Islet precursor cell (in vitro differentiated cells): ENCODE measurements around the gene HSP90AA1.

Experiments used
- DNase-seq: peaks from one replicate; pipeline ENCODE4 v3.0.0-alpha.2; 2018

HSP90AA1 gene

DNA sequence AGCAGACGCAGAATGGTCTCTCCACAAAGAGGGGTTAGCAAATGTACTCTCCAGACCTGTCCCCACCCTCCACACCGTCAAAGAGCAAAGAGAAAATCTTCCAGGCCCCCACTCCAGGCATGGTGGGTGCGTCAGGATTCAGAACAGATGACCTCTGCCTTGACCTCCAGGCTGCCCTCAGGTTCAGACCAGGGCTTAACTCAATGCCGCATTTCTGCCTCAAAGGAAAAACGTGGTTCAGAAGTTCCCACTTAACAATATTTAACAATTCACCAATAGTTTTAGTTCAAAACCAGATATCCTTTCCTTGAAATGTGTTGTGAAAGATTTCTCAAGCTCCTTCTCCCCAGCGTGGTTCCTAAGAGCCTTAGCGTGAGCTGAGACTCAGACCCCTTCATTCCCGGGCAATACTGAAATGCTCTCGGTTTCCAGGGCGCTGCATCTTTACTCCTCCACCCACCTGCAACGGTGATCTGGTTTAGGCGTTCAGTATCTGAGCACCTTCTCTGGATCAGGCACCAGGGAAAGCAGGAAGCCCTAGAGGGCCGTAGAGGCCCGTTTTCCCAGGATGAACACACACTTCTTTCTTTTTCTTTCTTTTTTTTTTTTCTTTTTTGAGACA lies 22.9 kb downstream of the HSP90AA1 start:
- DNase-seq: peak; percentile 54

DNA sequence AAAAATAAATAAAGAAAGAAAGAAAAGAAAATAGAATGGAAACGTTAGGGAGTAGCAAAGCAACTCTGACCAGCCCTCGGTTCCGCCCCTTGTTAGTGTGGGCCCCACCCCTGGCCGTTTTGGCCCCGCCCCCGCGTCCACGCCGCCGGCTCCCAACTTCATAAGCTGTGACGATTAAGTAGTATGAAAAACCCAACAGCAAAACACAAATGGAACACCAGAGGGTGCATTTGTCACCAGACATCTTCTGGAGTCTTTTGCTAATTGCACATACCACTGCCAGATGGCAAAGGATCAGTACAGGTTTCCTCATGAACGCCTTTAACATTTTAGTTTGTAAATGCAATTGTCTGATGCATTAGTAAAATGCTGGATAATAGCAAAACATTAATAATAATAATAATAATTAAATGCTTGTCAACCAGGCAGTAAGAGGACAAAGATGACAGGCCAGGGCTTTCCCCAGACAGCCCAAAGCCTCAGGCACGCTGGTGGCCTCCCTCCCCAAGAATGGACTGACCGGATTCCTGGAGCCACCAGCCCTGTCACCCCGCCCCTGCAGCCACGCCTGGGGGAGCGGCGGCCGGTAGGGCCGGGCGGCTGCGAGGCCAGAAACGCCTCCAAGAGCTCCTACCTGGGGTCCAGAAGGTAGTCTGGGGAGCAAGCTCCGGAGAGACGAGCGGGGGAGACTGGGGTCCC lies 23.6 kb downstream of the HSP90AA1 start:
- DNase-seq: peak; percentile 87

DNA sequence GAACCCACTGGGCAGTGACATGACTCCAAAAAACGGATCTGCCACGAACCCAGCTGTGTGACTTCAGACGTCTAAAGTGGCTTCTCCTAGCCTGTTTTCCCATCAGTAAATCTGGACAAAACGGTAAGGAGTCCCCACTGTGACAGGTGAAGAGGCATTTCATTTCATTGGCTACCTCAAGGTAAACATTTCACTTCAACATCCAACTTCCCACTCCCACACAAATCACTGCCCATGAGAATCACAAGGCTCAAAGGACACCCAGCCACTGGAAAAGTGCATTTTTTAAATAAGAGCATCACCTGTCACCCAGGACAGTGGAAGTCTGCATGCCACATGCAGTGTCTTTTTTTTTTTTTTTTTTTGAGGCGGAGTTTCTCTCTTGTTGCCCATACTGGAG lies 27.9 kb downstream of the HSP90AA1 start:
- no peak for DNase-seq

DNA sequence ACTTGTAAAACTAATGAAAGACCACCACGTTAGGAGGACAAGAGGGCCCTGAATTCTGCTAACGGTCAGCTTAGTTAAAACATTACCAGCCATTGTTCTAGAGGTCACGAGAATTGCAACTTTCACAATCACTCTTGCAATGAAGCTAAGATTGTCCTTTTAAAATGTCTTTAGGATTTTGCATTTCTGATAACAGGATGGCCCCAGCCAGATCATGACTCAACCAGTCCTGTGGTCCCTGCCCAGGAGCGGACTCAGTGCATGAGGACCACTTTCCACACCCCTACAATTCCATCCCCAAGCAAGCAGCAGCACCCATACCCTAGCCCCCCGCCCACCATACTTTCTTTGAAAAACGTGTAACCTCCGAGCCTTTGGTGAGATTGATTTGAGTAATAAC lies 28.7 kb downstream of the HSP90AA1 start:
- no peak for DNase-seq

DNA sequence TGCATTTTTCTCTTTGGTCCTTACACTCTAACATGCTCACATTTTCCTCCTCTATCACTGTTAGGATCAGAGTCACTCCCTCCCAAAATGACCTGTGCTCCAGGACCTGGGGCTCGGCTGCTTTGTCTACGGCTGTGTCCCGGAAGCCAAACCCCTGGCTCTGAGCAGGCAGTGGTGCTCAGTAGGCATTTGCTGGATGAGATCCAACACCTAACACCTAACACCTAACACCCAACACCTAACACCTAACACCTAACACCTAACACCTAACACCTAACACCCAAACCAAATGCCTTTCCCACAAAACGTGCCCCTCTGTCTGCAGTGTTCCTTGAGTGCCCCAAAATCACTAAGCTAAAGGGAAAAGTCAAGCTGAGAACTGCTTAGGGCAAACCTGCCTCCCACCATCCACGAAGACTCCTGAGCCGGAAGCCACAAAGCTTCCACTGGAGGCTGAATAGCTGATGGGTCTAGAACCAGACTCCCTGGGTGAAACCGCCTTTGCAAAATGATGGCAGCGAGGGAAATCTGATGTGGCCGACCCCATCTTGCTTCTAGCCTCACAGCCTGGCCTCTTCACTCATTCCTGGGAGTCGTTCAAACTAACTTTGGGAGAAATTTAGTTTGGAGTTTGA lies 29.2 kb downstream of the HSP90AA1 start:
- DNase-seq: peak; percentile 52

DNA sequence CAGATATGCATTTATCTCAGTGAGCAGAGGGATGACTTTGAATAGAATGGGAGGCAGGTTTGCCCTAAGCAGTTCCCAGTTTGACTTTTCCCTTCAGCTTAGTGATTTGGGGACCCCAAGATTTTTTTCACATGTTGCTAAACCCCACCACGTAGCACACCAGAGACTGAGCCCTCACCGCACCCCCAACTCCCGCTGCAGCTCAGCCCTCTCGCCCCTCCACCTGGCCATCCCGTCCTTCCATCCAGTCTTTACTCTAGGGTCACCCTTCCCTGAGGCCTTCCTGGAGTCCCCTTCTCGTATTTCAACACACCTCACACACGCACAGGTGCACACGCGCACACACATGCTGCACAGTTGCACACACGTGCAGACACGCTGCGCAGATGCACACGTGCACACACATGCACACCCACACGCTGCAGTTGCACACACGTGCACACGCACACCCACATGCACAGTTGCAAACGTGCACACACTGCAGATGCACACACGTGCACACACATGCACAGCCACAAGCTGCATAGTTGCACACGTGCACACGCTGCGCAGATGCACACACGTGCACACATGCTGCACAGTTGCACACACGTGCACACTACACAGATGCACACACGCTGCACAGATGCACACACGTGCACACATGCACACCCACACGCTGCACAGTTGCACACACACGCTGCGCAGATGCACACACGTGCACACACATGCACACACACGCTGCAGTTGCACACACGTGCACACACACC lies 30.0 kb downstream of the HSP90AA1 start:
- no peak for DNase-seq

DNA sequence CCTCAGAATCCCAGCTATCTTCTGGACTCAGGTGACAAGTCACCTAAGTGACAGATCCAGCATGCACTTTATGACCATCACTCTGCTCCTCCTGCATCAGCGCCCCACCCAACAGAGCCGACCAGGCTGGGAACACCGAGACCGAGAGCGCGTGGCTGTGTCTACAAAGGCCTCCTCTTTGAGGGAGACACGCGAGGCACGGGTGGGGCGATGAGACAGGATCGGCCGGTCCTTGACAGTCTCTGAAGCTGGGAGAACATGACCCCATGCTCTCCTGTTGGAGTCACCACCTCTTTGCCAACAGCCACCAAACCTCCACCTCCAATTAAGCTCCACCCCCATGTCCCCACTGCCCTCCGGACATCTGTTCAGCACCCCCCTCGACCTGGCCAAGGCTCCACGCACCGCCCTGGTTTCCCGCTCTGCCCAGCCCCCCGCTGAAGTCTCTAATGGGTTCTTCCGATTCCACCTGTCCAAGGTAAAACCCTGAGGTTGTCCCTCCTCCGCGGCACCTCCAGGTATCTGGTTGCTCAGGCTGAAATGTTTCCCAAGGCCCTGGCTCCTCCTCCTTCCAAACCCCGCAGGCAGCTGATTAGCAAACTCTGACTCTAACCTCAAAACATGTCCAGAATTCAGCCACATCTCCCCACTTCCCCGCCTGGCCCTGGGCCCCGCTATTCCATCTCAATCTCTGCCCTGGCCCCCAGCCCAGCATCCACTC lies 31.5 kb downstream of the HSP90AA1 start:
- peak; percentile 91 for DNase-seq

DNA sequence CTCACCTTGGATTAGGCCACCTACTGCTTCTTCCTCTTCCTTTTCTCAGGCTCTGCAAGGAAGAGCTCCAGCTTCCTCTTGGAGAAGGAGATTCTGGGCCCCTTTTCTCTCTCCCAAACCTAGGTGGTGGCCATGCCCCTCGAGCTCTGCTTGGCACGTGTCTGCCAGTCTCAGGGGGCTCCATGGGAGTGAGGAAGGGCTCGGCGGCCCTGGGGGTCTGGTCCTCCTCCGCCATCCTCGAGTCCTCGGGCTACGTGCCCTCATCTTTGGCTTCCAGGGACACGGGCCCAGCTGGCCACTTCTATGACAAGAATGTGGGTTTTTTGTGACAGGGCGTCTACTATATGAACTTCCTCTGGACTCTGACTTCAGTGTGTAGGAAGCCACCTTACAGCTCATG lies 34.3 kb downstream of the HSP90AA1 start:
- DNase-seq: no peak

DNA sequence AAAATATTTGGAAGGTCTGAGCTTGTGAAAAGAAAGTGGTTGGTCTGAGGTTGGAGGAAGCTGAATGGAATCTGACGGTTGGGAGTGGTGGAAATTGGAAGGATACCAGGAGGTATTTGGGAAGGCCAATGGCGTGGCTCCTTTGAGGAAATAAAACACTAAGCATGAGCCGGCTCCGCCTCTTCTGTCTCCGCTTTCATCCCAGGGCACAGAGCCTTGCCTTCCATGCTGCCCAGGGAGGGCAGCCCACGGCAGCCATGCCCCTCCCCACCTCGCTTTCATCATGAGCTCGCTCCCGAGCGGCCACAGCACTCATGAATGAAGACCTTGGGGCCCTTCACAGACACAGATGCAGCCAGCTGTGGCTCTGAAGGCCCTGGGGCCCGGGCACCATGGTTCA lies 36.2 kb downstream of the HSP90AA1 start:
- no peak for DNase-seq

DNA sequence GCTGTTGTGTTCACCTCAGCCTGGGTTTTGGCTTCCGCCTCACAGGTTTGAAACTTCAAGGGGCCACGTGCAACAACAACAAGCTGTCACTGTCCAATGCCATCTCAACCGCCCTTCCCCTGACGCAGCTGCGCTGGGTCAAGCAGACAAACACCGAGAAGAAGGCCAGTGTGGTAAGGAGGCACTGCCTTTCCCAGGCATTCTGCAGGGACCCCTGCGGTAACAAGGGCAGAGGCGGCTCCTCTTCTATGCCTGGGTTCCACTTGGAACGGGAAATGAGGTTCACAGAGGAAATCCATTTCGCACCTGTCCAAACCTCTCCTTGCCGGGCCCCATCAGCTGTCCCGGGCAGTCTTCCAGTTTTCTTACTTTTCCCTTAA lies 36.8 kb downstream of the HSP90AA1 start:
- DNase-seq: no peak

DNA sequence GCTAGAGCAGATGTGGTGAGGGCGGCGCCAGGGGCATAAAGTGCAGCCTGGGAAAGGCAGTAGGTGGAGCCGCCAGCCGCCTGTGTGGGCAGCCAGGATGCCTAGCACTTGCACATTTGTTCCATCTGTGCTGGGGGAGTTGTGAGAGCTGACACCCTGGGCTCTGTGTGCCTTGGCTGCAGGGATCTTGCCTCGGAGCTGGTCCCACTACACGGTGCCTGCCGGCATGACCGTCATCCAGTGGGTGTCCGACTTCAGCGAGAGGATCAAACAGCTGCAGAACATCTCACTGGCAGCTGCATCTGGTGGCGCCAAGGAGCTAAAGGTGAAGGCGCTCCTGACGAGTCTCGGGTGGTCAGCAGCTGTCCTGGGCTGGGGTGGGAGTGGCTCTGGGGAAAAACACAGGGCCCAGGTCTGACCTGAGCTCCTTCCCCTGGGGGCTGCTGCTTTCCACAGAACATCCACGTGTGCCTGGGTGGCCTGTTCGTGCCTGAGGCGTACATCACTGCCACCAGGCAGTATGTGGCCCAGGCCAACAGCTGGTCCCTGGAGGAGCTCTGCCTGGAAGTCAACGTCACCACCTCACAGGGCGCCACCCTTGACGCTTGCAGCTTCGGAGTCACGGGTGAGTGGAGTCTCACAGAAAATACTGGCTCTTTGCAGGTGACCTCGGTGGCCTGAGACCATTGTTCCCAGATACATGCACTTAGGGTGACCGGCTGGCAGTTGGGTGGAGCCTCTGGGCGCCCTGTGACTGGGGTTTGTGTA lies 37.4 kb downstream of the HSP90AA1 start:
- DNase-seq: no peak

DNA sequence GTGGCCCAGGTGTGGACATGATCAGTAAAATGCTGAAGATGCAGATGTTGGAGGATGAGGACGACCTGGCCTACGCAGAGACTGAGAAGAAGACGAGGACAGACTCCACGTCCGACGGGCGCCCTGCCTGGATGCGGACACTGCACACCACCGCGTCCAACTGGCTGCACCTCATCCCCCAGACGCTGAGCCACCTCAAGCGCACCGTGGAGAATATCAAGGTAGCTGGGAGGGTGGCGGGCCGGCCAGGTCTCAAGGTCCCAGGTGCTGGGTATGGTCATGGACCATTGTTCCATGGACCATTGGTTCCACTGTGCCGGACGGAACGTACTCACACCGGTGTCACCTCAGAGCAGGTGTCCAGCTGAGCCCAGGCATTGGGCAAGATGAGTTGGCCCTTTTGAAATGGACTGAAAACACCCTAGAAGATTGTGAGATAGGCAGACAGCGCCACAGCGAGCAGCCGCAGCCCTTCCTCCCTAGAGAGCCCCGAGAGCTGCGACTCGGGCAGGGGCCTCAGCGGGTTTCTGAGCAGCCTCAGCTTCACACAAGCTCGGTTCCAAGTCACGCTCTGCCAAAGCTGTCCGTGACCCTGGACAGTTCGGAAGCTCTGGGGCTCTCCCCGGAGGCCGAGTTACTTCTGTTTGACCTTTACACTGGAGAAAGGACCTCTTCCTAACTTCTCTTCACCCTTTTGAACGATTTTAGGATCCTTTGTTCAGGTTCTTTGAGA lies 38.9 kb downstream of the HSP90AA1 start:
- no peak for DNase-seq

DNA sequence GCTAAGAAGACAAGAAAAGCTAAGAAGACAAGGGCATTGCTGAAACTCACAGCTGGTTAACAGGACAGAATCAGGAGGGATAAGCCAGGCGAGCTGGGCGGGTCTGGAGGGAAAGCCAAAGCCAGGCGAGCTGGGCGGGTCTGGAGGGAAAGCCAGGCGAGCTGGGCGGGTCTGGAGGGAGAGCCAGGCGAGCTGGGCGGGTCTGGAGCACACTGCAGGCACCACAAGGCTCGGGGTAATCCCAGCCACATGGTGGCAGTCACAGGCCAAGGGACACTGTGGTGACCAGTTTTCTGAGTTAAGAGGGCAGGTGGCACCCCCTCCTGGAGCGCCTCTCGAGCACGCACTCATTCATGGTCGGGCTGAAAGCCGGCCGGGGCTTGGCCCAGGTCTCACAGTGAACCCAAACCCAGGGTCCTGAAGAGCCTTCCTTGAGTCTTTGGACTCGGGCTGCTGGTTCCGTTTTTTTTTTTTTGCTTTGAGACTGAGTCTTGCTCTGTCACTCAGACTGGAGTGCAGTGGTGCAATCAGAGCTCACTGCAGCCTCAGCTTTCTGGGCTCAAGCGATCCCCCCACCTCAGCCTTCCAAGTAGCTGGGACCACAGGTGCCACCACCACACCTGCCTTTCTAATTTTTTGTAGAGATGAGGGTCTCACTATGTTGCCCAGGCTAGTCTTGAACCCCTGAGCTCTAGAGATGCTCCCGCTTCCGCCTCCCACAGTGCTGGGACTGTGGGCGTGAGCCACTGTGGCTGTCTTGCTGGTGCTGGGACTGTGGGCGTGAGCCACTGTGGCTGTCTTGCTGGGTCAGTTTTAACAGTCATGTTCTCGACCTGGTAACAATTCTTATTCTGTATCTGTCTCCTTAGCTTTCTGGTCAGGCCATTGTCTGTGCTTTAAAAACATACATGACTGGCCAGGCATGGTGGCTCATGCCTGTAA lies 40.2 kb downstream of the HSP90AA1 start:
- peak; percentile 98 for DNase-seq

DNA sequence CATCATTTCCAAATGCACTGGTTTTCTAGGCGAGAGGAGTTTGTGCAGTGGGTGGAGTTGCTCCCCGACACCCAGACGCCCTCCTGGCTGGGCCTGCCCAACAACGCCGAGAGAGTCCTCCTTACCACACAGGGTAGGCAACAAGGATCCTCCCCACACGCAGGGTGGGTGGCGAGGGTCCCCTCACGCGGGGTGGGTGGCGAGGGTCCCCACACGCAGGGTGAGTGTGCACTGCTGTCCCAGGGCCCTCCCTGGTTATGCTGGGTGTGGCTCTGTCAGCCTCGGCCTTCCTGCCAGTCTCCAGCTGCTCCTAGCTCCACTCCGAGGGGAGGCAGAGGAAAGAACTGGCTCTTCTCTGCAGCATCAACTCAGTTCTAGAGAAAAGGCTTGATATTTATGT lies 42.3 kb downstream of the HSP90AA1 start:
- DNase-seq: no peak

DNA sequence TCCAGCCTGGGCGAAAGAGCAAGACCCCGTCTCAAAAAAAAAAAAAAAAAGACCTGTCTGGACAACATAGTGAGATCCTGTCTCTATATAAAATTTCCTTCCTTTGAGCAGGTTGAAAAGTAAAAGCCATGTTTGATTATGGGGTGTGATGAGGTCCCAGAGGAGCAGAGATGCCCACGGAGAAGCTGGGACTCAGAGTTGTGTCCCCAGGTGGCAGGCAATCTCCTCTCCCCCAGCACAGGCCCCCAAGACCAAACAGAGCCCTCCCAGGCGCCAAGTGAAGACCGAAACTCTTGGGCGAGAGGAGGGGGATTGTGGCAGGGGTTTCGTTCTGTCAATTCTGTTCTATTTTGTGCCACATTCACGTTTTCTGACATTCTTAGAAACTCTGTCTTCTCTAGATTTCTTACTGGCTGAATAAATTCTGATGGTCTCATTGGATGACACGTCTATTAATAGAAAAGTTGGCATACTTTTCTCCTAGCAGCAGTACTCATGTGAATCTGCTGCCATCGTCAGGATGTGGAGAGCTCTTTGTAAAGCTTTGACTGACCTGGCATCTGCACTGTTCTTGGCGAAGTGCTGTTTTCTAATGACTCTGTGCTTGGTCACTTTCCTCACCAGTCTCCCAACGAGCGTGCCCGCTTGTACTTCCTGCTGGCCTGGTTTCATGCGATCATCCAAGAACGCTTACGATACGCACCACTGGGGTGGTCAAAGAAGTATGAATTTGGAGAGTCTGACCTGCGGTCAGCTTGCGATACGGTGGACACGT lies 43.4 kb downstream of the HSP90AA1 start:
- DNase-seq: no peak

DNA sequence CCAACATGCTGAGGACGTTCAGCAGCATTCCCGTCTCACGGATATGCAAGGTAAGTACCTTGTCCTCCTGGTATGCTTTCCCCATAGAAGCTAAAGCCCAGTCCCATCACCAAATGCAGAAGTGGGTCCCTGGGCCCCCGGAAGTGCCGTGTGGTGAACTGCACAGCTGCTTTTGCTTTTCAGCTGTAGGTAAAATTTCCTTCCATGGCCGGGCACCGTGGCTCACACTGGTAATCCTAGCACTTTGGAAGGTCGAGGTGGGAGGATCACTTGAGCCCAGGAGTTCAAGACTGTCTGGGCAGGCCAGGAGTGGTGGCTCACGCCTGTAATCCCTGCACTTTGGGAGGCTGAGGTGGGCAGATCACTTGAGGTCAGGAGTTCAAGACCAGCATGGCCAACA lies 44.1 kb downstream of the HSP90AA1 start:
- DNase-seq: no peak

DNA sequence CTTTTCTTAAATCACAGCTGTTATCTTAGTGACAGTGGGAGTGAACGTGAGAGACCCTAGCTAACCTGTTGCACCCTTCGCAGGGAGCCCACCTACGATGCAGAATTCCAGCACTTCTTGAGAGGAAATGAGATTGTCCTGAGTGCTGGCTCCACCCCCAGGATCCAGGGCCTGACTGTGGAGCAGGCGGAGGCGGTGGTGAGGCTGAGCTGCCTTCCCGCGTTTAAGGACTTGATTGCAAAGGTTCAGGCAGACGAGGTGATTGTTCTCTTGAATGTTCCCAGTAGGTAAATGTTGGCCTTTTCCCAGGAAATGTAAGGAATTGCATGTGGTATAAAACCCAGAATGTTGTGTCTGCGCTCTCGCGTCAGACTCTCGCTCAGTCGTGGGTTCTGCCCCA lies 46.7 kb downstream of the HSP90AA1 start:
- DNase-seq: no peak

DNA sequence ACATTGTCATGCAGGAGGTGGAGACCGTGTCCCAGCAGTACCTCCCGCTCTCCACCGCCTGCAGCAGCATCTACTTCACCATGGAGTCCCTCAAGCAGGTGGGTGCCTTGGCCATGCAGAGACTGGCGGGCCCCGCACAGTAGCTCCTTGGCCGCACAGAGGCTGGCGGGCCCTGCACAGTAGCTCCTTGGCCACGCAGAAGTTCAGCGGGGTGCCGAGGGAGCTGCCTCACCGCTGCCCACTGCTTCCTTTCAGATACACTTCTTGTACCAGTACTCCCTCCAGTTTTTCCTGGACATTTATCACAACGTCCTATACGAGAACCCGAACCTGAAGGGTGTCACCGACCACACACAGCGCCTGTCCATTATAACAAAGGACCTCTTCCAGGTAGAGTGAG lies 47.7 kb downstream of the HSP90AA1 start:
- DNase-seq: no peak

DNA sequence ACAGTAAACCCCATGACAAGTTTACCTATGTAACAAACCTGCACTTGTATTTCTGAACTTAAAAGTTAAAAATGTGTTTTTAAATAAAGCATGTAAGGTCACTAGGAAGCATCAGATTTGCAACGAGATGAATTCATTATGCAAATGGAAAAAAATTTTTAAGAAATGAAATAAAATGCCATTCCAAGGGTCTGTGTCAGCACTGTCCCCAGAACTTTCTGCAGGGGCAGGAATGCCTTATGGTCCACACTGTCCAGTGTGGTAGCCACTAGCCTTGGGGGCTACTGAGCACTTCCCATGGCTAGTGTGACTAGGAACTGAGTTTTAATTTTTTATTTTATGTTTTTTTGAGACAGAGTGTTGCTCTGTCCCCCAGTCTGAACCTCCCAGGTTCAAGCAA lies 49.2 kb downstream of the HSP90AA1 start:
- DNase-seq: no peak

DNA sequence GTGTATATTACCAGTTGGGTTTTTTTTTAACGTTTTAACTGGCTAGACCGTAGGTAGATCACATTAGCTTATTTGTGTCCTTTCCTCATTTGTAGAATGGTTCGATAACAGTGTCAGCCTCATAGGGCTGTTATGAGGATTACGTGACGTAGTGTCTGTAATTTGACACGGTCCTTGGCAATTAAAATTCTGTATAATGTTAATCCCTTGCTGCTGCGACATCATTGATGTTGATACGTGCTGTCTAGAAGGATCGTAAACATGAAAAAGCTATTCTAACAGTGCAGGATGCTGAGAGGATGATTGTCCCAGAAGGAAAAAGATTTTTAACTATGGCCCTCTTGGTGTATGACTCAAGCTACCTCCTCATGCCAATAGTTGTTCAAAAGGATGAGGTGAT lies 50.9 kb downstream of the HSP90AA1 start:
- no peak for DNase-seq
